ENCODE data around the gene ZNF750.

DNA sequence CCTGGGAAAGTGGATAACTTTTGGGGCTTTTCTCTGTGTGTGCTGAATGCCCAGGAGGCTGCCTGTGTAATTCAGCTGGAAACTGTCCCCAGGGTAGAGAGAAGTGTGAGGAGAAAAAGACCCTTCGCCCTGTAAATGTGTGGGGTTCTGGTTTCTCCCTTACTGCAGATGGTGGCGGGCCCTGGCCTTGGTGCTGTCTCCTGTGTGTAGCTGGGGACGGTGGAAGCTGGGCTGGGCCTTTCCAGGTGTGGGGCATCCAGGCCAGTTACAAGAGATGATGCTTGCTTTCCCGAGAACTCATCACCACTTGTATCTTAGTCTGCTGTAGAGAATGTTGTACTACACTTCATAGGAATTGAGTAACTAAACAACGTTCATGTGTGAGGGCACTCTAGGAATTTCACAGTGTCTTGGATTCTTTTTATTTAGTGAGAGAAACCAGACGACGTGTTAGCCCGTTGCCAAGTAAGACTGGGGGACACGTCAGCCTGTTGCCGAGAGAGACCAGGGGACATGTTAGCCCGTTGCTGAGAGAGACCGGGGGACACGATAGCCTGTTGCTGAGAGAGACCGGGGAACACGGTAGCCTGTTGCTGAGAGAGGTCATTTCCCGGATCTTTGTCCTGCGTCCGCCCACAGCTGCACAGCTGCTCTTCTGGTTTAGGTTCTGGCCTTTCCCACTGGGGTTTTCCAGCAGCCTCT is 44.9 kb downstream of the ZNF750 start:
- TF ChIP-seq POLR2A (IDR thresholded peaks at IDR 0.05) (no peak), POLR2AphosphoS5 (IDR thresholded peaks at IDR 0.05) (no peak)
- TF ChIP-seq, protein P1, sequence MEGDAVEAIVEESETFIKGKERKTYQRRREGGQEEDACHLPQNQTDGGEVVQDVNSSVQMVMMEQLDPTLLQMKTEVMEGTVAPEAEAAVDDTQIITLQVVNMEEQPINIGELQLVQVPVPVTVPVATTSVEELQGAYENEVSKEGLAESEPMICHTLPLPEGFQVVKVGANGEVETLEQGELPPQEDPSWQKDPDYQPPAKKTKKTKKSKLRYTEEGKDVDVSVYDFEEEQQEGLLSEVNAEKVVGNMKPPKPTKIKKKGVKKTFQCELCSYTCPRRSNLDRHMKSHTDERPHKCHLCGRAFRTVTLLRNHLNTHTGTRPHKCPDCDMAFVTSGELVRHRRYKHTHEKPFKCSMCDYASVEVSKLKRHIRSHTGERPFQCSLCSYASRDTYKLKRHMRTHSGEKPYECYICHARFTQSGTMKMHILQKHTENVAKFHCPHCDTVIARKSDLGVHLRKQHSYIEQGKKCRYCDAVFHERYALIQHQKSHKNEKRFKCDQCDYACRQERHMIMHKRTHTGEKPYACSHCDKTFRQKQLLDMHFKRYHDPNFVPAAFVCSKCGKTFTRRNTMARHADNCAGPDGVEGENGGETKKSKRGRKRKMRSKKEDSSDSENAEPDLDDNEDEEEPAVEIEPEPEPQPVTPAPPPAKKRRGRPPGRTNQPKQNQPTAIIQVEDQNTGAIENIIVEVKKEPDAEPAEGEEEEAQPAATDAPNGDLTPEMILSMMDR (IDR thresholded peaks at IDR 0.05) = no peak
